ENCODE data around the gene C21orf58. TPM values are rescaled to one million over a fixed set of nuclear protein-coding genes. Genes with fewer than 3 reads are reported as not detected.
"Not testable (repeated sequence)": the region's sequence is repeated elsewhere in the genome, so short reads cannot be mapped to it uniquely, and the experiment has no call there.

The C21orf58 gene
- 1 to 10 TPM; 2.2 to 4.8 (median 2.3) TPM for total RNA-seq

GRCh38 chr21:46323710-46324389 is at the start of gene C21orf58, which contains the start of gene PCNT:
Gene C21orf58 (minus strand): TSS chr21:46323870. CDS start chr21:46322738, 1,132 bp downstream.
Gene PCNT (plus strand): TSS chr21:46324156. CDS start chr21:46324229, 73 bp downstream.
- 1% methylated on average over 23 to 42 of the region's 76 CpGs for WGBS, 2 donors
- DNase-seq (ENCODE audit: low spot score in 2 of 2) = peak; percentile 96 to 99

DNA sequence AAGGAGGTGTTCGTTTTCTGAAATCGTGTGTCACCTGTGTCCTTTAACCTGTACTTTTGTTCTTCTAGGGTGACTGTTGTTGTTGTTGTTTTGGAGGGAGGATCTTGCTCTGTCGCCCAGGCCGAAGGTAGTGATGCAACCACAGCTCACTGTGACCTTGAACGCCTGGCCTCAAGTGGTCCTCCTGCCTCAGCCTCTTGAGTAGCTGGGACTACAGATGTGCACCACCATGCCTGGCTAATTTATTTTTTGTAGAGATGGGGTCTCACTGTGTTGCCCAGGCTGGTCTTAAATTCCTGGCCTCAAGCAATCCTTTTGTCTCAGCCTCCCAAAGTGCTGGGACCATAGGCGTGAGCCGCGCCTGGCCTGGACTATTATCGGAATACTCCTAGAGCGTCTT is 49.3 kb upstream of the C21orf58 start:
- intact Hi-C loops (cut with DNase I; ENCODE audit: low total_unique reads) = not testable (repeated sequence)

More at GRCh38 chr21:46323710-46324389, at the start of gene C21orf58, which contains the start of gene PCNT:
- no peak for TF ChIP-seq POLR2A (IDR thresholded peaks at IDR 0.05)
- intact Hi-C loops (cut with DNase I; ENCODE audit: low total_unique reads) = no loop called here
- H3K4me3 ChIP-seq (ENCODE audit: low read depth, poor library complexity, severe bottlenecking) = peak within 1 kb of the TSS; percentile 74

DNA sequence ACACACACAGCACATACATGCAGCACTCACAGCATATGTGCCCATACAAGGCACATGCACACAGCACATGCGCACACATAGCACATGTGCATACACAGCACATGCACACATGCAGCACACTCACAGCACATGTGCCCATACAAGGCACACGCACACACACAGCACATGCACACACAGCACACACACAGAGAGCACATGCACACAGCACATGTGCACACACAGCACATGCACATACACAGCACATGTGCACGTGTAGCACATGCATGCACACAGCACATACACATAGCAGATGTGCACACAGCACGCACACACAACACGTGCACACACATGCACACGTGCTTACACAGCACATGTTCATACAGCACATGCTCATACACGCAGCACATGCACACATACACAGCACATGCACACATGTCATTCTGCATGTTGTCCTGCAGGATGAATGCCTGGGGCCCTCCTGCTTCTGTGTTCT is 48.4 kb upstream of the C21orf58 start:
- intact Hi-C loops (cut with DNase I; ENCODE audit: low total_unique reads) = no loop called here
- DNase-seq (ENCODE audit: low spot score in 2 of 2) = no peak
- TF ChIP-seq CTCF (IDR thresholded peaks at IDR 0.05) (no peak), POLR2A (IDR thresholded peaks at IDR 0.05) (no peak)
- no peak overlapping the region for H3K4me3 ChIP-seq (ENCODE audit: low read depth, poor library complexity, severe bottlenecking)
- 95 to 97% methylated on average over 7 of the region's 7 CpGs for WGBS, 2 donors

More for the DNA sequence above, 49.3 kb upstream of the C21orf58 start:
- not testable (repeated sequence) for H3K4me3 ChIP-seq (ENCODE audit: low read depth, poor library complexity, severe bottlenecking); DNase-seq (ENCODE audit: low spot score in 2 of 2)
- WGBS, 2 donors = 96% methylated on average over 10 of the region's 10 CpGs

- DNase-seq (ENCODE audit: low spot score in 2 of 2) = no peak
- WGBS, 2 donors = 95 to 96% methylated on average over 16 of the region's 16 CpGs
- TF ChIP-seq POLR2A (IDR thresholded peaks at IDR 0.05) = no peak
- TF ChIP-seq CTCF (IDR thresholded peaks at IDR 0.05) = no peak
- H3K4me3 ChIP-seq (ENCODE audit: low read depth, poor library complexity, severe bottlenecking) = no peak overlapping the region
- intact Hi-C loops (cut with DNase I; ENCODE audit: low total_unique reads) = no loop called here
Observed at GRCh38 chr21:46371204-46372013, 47.7 kb upstream of the C21orf58 start.

GRCh38 chr21:46369520-46370235 is 46.0 kb upstream of the C21orf58 start:
- WGBS, 2 donors = 79 to 85% methylated on average over 13 to 17 of the region's 20 CpGs
- DNase-seq (ENCODE audit: low spot score in 2 of 2) = no peak
- H3K4me3 ChIP-seq (ENCODE audit: low read depth, poor library complexity, severe bottlenecking) = no peak overlapping the region
- no peak for TF ChIP-seq CTCF (IDR thresholded peaks at IDR 0.05)
- TF ChIP-seq POLR2A (IDR thresholded peaks at IDR 0.05) = no peak
- intact Hi-C loops (cut with DNase I; ENCODE audit: low total_unique reads) = no loop called here

DNA sequence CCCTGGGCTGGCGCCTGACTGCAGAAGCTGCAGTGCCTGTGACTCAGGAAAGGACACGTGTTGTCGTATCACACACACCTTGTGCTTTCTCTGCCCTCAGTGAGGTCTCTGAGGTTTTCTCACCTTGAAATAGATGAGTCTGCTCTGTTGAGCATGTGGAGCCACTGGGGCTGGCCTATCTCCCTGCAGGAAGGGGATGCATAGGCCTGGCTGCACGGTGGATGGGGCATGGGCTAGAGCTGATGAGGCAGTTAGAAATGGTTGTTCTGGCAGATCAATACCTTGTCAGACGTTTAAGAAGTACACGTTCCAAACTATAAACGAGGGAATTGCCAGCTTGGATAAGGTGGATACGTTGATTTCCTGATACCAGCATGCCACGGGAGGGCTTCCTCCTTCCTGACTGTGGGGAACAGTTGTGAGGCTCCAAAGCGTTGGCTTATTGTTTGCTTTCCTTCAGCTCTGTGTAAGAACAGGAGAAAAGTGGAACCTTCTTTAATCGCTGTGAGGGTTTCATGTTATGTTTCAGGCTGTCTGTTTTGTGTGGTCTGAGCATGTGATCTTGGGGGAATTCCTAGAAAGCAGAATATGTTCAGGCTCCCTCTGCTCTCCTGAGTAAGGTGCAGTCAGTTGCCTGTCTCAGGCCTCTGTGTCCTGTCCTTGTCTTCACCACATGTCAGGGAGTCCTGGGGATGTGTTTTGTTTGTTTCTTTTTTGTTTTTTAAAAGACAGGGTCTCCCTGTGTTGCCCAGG is 45.0 kb upstream of the C21orf58 start:
- no peak for TF ChIP-seq POLR2A (IDR thresholded peaks at IDR 0.05)
- no peak for TF ChIP-seq CTCF (IDR thresholded peaks at IDR 0.05)
- no peak for DNase-seq (ENCODE audit: low spot score in 2 of 2)
- no peak overlapping the region for H3K4me3 ChIP-seq (ENCODE audit: low read depth, poor library complexity, severe bottlenecking)
- intact Hi-C loops (cut with DNase I; ENCODE audit: low total_unique reads) = no loop called here
- 59 to 71% methylated on average over 11 of the region's 11 CpGs for WGBS, 2 donors
